WTC11 (cell line): ENCODE measurements around the gene IFRD2.

Experiments used
- JUN ChIP-seq: sonication (generic); formaldehyde crosslinking; IDR thresholded peaks from 2 replicates; pipeline ENCODE4 v1.8.0; 2023; ENCODE audit warnings: mild to moderate bottlenecking, missing genetic modification reagents
- MYBL2 ChIP-seq: sonication (generic); formaldehyde crosslinking; IDR thresholded peaks from 2 replicates; pipeline ENCODE4 v1.8.1; 2023; ENCODE audit warnings: mild to moderate bottlenecking, moderate library complexity, missing genetic modification reagents
- NFYB ChIP-seq: sonication (generic); formaldehyde crosslinking; conservative IDR thresholded peaks from 2 replicates; pipeline ENCODE4 v1.8.0; 2022; ENCODE audit warnings: low read depth, missing genetic modification reagents
- NR3C1 ChIP-seq: sonication (generic); formaldehyde crosslinking; conservative IDR thresholded peaks from 2 replicates; pipeline ENCODE4 v1.8.1; 2023; ENCODE audit warnings: low read depth, mild to moderate bottlenecking, missing genetic modification reagents
- TEAD1 ChIP-seq: sonication (generic); formaldehyde crosslinking; IDR thresholded peaks from 2 replicates; pipeline ENCODE4 v1.8.0; 2022; ENCODE audit warnings: mild to moderate bottlenecking, missing genetic modification reagents
- TF ChIP-seq, protein P1 (sequence below): fragments of 200-600 bp; IDR thresholded peaks from 2 replicates; pipeline ENCODE4 v1.8.0; 2022; ENCODE audit warnings: antibody characterized with exemption
- TF ChIP-seq, protein P2 (sequence below): sonication (generic); formaldehyde crosslinking; IDR thresholded peaks from 2 replicates; pipeline ENCODE4 v1.8.0; 2023; ENCODE audit warnings: missing genetic modification reagents, mild to moderate bottlenecking, borderline replicate concordance
- TF ChIP-seq, protein P3 (sequence below): sonication (generic); formaldehyde crosslinking; IDR thresholded peaks from 2 replicates; pipeline ENCODE4 v1.8.1; 2023; ENCODE audit warnings: mild to moderate bottlenecking, moderate library complexity, missing genetic modification reagents
- TF ChIP-seq, protein P4 (sequence below): sonication (generic); formaldehyde crosslinking; IDR thresholded peaks from 2 replicates; pipeline ENCODE4 v1.8.1; 2023; ENCODE audit warnings: mild to moderate bottlenecking, missing genetic modification reagents, moderate library complexity

DNA sequence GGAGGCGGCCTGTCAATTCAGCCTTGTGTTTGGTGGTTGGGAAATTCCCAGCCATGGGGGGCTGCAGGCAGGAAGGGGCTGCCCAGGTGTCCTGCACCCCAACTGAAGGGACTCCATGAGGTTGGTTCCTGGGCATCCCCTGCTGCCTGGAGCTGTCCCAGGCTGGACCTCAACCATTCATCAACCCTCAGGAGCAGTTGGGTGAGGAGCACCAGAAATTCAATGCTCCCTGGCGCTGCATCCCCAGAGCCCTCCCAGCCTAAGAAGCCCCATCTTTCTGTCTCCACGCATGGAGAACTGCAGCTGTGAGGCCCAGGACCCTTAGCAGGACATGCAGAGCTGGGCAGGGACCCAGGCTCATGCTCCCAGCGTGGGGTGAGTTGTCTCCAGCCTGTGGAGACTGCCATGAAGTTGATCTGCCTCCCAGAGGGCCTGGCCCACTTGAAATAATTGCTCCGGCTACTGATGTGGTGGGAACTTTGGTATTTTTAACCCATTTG lies 31.2 kb downstream of the IFRD2 start:
- TF ChIP-seq MYBL2 (CRISPR knock-in tag) (no peak), JUN (CRISPR knock-in tag) (no peak), TEAD1 (CRISPR knock-in tag) (no peak), NFYB (CRISPR knock-in tag) (no peak), NR3C1 (CRISPR knock-in tag) (no peak)
- TF ChIP-seq, protein P1, sequence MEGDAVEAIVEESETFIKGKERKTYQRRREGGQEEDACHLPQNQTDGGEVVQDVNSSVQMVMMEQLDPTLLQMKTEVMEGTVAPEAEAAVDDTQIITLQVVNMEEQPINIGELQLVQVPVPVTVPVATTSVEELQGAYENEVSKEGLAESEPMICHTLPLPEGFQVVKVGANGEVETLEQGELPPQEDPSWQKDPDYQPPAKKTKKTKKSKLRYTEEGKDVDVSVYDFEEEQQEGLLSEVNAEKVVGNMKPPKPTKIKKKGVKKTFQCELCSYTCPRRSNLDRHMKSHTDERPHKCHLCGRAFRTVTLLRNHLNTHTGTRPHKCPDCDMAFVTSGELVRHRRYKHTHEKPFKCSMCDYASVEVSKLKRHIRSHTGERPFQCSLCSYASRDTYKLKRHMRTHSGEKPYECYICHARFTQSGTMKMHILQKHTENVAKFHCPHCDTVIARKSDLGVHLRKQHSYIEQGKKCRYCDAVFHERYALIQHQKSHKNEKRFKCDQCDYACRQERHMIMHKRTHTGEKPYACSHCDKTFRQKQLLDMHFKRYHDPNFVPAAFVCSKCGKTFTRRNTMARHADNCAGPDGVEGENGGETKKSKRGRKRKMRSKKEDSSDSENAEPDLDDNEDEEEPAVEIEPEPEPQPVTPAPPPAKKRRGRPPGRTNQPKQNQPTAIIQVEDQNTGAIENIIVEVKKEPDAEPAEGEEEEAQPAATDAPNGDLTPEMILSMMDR, result no peak
- TF ChIP-seq, protein P2, sequence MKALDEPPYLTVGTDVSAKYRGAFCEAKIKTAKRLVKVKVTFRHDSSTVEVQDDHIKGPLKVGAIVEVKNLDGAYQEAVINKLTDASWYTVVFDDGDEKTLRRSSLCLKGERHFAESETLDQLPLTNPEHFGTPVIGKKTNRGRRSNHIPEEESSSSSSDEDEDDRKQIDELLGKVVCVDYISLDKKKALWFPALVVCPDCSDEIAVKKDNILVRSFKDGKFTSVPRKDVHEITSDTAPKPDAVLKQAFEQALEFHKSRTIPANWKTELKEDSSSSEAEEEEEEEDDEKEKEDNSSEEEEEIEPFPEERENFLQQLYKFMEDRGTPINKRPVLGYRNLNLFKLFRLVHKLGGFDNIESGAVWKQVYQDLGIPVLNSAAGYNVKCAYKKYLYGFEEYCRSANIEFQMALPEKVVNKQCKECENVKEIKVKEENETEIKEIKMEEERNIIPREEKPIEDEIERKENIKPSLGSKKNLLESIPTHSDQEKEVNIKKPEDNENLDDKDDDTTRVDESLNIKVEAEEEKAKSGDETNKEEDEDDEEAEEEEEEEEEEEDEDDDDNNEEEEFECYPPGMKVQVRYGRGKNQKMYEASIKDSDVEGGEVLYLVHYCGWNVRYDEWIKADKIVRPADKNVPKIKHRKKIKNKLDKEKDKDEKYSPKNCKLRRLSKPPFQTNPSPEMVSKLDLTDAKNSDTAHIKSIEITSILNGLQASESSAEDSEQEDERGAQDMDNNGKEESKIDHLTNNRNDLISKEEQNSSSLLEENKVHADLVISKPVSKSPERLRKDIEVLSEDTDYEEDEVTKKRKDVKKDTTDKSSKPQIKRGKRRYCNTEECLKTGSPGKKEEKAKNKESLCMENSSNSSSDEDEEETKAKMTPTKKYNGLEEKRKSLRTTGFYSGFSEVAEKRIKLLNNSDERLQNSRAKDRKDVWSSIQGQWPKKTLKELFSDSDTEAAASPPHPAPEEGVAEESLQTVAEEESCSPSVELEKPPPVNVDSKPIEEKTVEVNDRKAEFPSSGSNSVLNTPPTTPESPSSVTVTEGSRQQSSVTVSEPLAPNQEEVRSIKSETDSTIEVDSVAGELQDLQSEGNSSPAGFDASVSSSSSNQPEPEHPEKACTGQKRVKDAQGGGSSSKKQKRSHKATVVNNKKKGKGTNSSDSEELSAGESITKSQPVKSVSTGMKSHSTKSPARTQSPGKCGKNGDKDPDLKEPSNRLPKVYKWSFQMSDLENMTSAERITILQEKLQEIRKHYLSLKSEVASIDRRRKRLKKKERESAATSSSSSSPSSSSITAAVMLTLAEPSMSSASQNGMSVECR (CRISPR knock-in tag), result no peak
- TF ChIP-seq, protein P3, sequence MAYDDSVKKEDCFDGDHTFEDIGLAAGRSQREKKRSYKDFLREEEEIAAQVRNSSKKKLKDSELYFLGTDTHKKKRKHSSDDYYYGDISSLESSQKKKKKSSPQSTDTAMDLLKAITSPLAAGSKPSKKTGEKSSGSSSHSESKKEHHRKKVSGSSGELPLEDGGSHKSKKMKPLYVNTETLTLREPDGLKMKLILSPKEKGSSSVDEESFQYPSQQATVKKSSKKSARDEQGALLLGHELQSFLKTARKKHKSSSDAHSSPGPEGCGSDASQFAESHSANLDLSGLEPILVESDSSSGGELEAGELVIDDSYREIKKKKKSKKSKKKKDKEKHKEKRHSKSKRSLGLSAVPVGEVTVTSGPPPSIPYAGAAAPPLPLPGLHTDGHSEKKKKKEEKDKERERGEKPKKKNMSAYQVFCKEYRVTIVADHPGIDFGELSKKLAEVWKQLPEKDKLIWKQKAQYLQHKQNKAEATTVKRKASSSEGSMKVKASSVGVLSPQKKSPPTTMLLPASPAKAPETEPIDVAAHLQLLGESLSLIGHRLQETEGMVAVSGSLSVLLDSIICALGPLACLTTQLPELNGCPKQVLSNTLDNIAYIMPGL (CRISPR knock-in tag), result no peak
- TF ChIP-seq, protein P4, sequence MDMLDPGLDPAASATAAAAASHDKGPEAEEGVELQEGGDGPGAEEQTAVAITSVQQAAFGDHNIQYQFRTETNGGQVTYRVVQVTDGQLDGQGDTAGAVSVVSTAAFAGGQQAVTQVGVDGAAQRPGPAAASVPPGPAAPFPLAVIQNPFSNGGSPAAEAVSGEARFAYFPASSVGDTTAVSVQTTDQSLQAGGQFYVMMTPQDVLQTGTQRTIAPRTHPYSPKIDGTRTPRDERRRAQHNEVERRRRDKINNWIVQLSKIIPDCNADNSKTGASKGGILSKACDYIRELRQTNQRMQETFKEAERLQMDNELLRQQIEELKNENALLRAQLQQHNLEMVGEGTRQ (CRISPR knock-in tag), result no peak
